NCI-H2227 treated with DMSO at 0.1 percent for 48 hours (cell line): ENCODE data around the gene DEFB131B.
"Not testable (repeated sequence)": the region's sequence is repeated elsewhere in the genome, so short reads cannot be mapped to it uniquely, and the experiment has no call there.

ENCODE experiments used
- DNase-seq: peaks from one replicate; lab custom pipeline; 2025; lab: John Stamatoyannopoulos, UW

The DEFB131B gene

DNA sequence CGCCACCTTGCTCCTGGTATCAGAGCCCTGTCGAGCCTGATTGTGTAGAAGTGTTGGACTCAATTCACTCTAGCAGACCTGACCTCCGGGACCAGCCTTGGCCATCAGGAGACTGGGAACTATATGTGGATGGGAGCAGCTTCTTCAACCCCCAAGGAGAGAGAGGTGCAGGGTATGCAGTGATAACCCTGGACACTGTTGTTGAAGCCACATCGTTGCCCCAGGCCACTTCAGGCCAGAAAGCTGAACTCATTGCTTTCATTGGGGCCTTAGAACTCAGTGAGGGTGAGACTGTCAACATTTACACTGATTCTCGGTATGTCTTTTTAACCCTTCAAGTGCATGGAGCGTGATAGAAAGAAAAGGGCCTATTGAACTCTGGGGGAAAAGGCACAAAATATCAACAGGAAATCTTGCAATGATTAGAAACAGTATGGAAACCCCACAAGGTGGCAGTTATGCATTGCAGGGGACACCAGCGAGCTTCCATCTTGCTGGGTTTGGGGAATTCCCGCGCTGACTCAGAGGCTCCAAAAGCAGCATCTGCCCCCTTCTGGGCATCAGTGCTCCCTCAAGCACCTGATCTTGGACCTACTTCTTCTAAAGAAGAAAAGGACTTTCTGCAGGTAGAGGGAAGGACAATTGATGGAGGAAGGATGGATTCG lies 33.2 kb downstream of the DEFB131B start:
- DNase-seq: not testable (repeated sequence)

DNA sequence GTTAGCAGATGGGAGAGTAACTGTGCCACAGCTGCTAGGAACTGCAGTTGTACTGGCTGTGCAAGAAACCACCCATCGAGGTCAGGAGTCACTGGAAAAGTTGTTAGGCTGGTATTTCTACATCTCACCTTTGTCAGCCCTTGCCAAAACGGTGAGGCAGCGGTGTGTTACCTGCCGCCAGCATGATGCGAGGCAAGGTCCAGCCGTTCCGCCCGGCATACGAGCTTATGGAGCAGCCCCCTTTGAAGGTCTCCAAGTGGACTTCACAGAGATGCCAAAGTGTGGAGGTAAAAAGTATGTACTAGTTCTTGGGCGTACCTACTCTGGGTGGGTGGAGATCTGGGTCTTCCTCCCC lies 33.7 kb downstream of the DEFB131B start:
- DNase-seq: not testable (repeated sequence)

DNA sequence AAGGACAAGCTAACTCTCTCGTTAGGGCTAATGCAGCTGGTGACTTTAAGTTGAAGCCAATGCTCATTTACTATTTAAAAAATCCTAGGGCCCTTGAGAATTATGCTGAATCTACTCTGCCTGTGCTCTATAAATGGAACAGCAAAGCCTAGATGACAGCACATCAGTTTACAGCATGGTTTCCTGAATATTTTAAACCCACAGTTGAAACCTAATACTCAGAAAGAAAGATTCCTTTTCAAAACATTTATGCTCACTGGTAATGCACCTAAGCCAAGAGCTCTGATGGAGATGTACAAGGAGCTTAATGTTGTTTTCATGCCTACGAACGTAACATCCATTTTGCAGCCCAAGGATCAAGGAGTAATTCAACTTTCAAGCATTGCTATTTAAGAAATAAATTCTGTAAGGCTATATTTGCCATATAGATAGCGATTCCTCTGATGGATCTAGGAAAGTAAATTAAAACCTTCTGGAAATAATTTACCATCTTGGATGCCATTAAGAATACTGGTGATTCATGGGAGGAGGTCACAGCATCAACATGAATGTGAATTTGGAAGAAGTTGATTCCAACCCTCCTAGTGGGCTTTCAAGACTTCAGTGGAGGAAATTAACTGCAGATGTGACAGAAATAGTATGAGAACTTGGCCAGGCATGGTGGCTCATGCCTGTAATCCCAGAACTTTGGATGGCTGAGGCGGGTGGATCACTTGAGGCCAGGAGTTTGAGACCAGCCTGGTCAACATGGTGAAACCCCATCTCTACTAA lies 35.7 kb downstream of the DEFB131B start:
- no peak for DNase-seq

DNA sequence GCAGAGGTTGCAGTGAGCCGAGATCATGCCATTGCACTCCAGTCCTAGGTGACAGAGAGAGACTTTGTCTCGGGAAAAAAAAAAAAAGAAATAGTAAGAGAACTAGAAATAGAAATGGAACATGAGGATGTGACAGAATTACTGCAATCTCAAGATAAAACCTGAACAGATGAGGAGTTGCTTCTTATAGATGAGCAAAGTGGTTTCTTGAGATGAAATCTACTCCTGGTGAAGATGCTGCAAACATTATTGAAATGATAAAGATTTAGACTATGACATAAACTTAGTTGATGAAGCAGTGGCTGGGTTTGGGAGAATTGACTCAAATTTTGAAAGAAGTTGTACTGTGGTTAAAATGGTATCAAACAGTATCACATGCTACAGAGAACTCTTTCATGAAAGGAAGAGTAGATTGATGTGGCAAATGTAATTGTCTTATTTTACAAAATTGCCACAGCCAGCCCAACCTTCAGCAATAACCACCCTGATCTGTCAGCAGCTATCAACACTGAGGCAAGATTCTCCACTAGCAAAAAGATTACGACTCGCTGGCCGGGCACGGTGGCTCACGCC lies 36.5 kb downstream of the DEFB131B start:
- DNase-seq: no peak

DNA sequence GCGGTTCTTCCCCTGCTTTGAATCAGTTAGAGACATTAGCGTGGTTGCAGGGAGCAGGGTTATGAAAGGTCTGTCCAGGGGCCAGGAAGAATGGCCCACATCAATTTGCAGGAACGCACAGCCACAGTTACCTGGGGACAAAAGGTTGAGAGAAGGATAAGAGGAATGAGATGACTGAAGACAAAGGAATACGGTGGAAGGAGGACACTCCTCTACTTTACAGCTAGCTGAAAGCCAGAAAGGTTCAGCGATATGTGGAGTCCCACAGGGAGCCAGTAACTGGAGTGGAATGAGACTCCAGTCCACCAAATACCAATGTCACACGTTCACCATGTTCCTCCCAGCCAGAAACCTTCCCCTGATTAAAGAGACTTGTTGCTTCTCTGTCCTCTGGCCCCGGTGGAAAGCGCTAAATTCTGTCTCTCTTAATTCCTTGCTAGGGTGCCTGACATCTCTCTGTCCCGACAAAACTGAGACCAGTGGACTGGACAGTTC lies 39.4 kb downstream of the DEFB131B start:
- DNase-seq: no peak

DNA sequence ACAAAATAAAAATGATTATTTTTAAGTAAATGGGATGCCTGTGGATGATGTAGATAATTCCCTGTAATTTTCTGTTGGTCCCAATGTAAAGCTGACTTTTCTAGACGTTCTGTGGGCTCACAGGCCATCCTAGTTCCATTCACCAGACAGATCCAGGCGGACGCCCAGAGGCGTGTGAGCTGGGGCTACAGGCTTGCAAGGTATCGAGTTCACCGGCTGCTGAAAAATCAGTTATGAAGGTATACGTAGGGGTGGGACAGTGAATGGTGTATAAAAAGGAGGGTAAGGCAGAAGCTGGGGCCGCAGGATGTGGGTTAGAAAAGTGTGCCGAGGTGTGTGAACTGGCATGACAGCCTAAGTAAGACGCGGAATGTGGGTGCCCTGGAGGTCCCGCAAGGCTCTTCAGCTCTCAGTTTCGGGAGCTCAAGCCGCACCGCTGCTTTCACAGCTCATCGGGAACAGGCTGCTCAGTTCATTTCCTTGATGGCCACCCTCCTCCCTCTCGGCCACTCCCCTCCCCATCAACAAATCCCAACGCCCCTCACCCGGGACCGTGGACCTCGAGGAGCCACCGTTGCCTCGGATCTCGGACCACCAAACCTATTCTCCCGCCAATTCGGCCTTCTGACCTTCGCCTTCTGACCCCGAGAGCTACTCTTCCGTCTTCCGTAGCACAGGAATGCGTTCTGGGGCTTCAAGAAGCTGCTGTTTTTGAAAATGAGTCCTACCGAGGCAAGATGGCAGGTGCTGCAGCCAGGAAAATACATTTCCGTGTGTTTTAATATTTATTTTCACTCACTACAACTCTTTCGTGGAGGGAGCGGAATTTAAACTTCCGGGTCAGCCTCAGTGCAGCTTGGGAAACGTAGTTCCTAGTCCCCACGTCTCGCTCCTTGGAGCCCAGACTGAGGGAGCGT lies 49.8 kb downstream of the DEFB131B start, which contains the start of gene XNDC1N:
TSS of gene XNDC1N (minus strand) at position 775 of the 917 bp plus-strand sequence. CDS start 5,241 bp downstream, outside the sequence.
- DNase-seq: peak; percentile 100

DNA sequence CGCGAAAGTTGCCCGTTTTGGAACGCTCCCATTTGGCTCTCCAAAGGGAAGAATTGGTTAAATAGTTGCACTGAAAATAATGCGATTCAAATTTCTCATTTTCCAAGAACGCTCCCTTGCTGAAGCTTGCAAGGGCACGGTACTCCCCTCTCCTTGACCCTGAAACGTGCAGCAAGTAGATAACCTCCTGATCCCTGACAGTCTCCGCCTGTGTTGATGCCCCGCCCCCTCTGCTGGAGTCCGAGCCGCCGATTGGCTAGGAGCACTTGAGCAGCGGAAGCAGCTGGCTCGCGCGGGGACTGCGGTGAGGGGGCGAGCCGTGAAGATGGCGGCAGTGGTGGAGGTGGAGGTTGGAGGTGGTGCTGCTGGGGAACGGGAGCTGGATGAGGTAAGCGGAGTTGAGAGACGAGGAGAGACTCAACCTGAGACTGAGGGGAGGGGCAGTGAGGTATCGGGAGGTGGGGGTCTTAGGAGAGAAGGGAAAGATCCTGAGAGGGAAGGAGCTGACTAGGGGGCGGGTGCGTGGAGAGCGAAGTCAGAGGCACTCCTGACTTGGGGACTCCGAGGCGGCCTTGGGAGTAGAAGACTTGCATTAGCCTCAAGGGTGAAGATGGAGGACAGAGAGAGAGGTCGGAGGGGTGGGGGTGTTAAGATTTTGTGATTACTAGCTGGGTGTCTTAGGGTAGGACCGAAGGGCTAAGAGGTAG lies 50.6 kb downstream of the DEFB131B start, which contains the start of gene RNF121:
TSS of gene RNF121 (plus strand) at position 310 of the 707 bp plus-strand sequence. CDS start at position 326, 16 bp downstream.
- peak; percentile 100 for DNase-seq

DNA sequence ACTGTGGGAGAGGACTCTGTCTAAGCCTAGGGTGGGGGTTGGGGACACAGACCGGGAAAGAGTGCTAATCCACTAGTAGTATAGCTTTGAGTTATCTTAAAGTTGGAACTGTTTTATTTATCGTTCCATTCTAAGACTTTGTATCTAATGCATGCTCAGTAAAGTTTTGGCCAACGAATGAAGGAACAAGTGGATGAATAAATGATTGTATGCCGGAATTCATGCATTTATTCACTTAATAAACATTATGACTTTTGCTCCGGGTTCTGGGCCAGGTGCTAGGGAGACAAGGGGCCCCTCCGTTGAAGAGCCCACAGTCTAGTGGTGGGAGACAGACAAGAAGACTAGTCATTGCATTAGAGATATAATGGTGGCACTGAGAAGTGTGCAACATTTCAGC lies 51.2 kb downstream of the DEFB131B start:
- no peak for DNase-seq

DNA sequence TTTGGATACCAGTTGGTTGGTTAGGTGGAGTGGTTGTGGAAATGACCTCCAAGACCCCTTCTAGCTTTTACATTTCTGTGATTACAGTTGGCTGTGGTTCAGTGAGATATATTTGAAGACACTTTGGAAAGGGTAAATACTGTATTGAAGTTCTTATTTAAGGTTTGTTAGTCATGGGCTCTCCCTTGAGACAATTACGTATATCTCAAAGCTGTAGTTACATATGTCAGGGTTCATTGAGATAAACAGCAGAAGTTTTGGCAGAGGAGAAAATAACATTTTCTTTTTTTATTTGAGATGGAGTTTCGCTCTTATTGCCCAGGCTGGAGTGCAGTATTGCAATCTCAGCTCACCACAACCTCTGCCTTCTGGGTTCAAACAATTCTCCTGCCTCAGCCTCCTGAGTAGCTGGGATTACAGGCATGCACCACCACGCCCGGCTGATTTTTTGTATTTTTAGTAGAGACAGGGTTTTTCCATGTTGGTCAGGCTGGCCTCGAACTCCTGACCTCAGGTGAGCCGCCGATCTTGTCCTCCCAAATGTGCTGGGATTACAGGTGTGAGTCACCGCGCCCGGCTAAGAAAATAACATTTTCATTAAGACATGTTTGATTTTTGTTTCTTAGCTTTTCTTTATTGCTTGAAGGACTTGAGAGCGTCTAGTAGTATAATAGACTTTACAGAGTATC lies 52.4 kb downstream of the DEFB131B start:
- DNase-seq: no peak

DNA sequence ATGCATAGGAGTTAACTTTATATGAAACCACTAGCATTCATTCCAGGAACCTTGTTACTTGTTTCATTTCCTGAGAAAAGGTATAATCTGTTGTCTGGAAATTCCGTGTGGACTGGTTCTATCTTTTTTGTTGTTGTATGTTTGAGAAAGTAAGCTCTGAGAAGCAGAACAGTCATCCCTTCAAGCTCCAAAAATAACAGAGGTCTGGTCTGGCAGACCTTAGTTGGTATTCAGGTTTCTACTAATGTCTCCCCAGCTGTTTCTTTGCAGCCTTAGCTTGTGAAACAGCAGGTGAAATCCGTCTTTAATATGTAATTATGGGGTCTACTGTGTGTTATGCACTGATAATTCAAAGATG lies 53.0 kb downstream of the DEFB131B start:
- peak; percentile 8 for DNase-seq

DNA sequence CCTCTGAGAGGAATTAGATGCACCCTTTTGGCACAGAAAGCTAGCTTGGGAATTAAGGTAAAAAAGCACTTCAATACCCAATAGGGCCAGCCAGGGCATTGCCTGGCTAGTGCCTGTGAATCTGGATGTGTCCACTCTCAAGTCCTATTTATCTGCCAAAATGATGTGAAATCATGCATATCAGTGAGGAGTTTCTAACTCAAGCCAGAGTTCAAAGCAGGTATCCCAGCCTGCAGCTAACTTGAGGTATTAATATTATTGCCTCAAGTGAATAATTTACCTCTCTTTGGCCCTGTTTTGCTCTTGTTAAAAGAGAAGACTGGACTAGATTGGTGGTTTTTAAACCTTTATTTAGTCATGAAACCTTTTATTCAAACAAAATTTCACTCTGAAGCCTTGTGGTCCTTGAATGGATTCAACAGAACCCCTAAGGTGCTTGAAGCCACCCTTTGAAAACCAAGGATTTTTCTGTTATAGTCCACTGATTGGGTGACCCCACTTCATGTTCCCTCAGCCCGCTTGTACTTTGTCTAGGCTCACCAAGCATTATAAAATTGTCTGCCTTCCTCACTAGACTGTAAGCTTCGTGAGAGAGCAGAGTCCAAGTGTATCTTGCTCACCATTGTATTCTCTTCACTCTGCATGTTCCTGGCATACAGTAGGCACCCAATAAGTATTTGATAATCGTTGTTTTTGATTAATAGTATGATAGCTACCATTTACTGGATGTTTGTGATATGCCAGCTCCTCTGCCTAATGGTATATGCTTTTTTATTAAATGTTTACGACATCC lies 55.1 kb downstream of the DEFB131B start:
- no peak for DNase-seq
